ACC112 (cell line): ENCODE measurements around the gene MTMR12.

Experiments
- H2AFZ ChIP-seq: fragments of 200-600 bp; sonication (generic); one replicate; pipeline ENCODE4 v1.6.0; 2017; ENCODE audit warnings: antibody characterized with exemption, low read length; ENCODE audit not compliant: unreplicated experiment
- H3K27ac ChIP-seq: fragments of 200-600 bp; sonication (generic); 2 replicates; pipeline ENCODE4 v1.5.1; 2014; ENCODE audit warnings: low read depth, mild to moderate bottlenecking, antibody characterized with exemption, low read length, moderate library complexity
- H3K27me3 ChIP-seq: fragments of 200-600 bp; sonication (generic); 2 replicates; pipeline ENCODE4 v1.6.1; 2014; ENCODE audit warnings: mild to moderate bottlenecking, antibody characterized with exemption, low read length, moderate library complexity, mixed read lengths; ENCODE audit not compliant: insufficient read depth
- H3K36me3 ChIP-seq: fragments of 200-600 bp; sonication (generic); 2 replicates; pipeline ENCODE4 v1.6.1; 2016; ENCODE audit warnings: mild to moderate bottlenecking, antibody characterized with exemption, low read length, moderate library complexity, mixed read lengths; ENCODE audit not compliant: insufficient read depth
- H3K4me1 ChIP-seq: fragments of 200-600 bp; sonication (generic); one replicate; pipeline ENCODE4 v1.6.1; 2016; ENCODE audit warnings: low read length, mixed read lengths; ENCODE audit not compliant: insufficient read depth, unreplicated experiment, control insufficient read depth
- H3K4me3 ChIP-seq: fragments of 200-600 bp; sonication (generic); 2 replicates; pipeline ENCODE4 v1.5.1; 2014; ENCODE audit warnings: mild to moderate bottlenecking, low read depth, low read length
- H3K79me2 ChIP-seq: fragments of 200-600 bp; sonication (generic); one replicate; pipeline ENCODE4 v1.6.0; 2016; ENCODE audit warnings: low read length; ENCODE audit not compliant: control insufficient read depth, unreplicated experiment, insufficient read depth

Gene MTMR12

GRCh38 chr5:32258424-32258823, 54.3 kb downstream of the MTMR12 start:
- no peak overlapping the region for H2AFZ ChIP-seq
- no peak overlapping the region for H3K27ac ChIP-seq
- peaks cover 10% of the 10 kb centered on the region for H3K4me1 ChIP-seq
- H3K4me3 ChIP-seq, result no peak overlapping the region
- peaks cover 22% of the 10 kb centered on the region for H3K36me3 ChIP-seq
- H3K27me3 ChIP-seq, result no peaks in the 10 kb centered on the region
- no peaks in the 10 kb centered on the region for H3K79me2 ChIP-seq

DNA sequence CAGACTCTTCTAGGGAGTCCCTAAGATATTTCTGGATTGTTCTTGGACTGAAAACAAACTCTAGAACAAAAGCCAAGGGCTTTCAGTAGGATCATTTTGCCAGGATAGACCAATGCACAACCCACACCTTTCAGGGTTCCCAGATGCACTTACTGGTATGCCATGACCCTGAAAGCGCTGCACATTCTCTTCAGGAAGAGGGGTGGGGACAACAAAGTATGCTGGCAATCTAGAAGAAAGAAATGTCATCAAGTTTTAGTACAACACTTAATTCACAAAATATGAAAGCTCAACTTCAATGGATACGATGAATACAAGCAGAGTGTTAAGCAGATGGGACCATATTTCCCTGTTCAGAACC, 57.2 kb downstream of the MTMR12 start:
- Histone ChIP-seq H3K36me3 (peaks cover 12% of the 10 kb centered on the region), H3K27ac (no peak overlapping the region)

GRCh38 chr5:32254881-32255539, 57.7 kb downstream of the MTMR12 start:
- Histone ChIP-seq H3K4me3 (no peak overlapping the region), H3K27ac (no peak overlapping the region), H3K36me3 (peaks cover 12% of the 10 kb centered on the region)

More for the DNA sequence above, 57.2 kb downstream of the MTMR12 start:
- H3K4me1 ChIP-seq, result peaks cover 3% of the 10 kb centered on the region
- H2AFZ ChIP-seq, result no peak overlapping the region
- no peaks in the 10 kb centered on the region for H3K79me2 ChIP-seq
- H3K4me3 ChIP-seq, result no peak overlapping the region
- H3K27me3 ChIP-seq, result no peaks in the 10 kb centered on the region

GRCh38 chr5:32251871-32252458, 60.8 kb downstream of the MTMR12 start:
- Histone ChIP-seq H3K79me2 (no peaks in the 10 kb centered on the region), H3K4me1 (no peaks in the 10 kb centered on the region), H3K27ac (no peak overlapping the region), H3K36me3 (peaks cover 22% of the 10 kb centered on the region), H3K4me3 (no peak overlapping the region), H3K27me3 (no peaks in the 10 kb centered on the region), H2AFZ (no peak overlapping the region)

More at GRCh38 chr5:32254881-32255539, 57.7 kb downstream of the MTMR12 start:
- no peaks in the 10 kb centered on the region for H3K27me3 ChIP-seq
- no peaks in the 10 kb centered on the region for H3K79me2 ChIP-seq
- H2AFZ ChIP-seq, result no peak overlapping the region
- H3K4me1 ChIP-seq, result no peaks in the 10 kb centered on the region

GRCh38 chr5:32249668-32250067, 63.1 kb downstream of the MTMR12 start:
- Histone ChIP-seq H3K27me3 (no peaks in the 10 kb centered on the region), H3K36me3 (peaks cover 28% of the 10 kb centered on the region), H3K4me3 (no peak overlapping the region), H2AFZ (no peak overlapping the region), H3K79me2 (no peaks in the 10 kb centered on the region), H3K27ac (no peak overlapping the region), H3K4me1 (no peaks in the 10 kb centered on the region)

GRCh38 chr5:32245742-32246141, 67.0 kb downstream of the MTMR12 start:
- H3K36me3 ChIP-seq, result peaks cover 23% of the 10 kb centered on the region
- no peaks in the 10 kb centered on the region for H3K4me1 ChIP-seq

DNA sequence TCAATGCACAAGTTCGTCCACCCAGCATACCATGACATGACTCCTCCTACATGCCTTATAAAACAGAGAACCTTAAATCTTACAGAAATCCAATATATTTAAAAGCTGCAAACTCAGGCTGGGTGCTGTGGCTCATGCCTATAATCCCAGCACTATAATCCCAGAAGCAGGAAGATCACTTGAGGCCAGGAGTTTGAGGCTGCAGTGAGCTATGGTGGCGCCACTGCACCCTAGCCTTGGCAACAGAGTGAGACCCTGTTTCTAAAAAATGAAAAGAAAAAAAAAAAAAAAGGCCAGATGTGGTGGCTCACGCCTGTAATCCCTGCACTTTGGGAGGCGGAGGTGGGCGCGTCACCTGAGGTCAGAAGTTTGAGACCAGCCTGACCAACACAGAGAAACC, 68.7 kb downstream of the MTMR12 start:
- Histone ChIP-seq H3K79me2 (no peaks in the 10 kb centered on the region), H3K36me3 (peaks cover 23% of the 10 kb centered on the region), H3K27ac (no peak overlapping the region), H2AFZ (no peak overlapping the region), H3K4me3 (no peak overlapping the region), H3K4me1 (no peaks in the 10 kb centered on the region), H3K27me3 (no peaks in the 10 kb centered on the region)

More at GRCh38 chr5:32245742-32246141, 67.0 kb downstream of the MTMR12 start:
- Histone ChIP-seq H3K27me3 (no peaks in the 10 kb centered on the region), H3K79me2 (no peaks in the 10 kb centered on the region), H2AFZ (no peak overlapping the region), H3K4me3 (no peak overlapping the region), H3K27ac (no peak overlapping the region)

DNA sequence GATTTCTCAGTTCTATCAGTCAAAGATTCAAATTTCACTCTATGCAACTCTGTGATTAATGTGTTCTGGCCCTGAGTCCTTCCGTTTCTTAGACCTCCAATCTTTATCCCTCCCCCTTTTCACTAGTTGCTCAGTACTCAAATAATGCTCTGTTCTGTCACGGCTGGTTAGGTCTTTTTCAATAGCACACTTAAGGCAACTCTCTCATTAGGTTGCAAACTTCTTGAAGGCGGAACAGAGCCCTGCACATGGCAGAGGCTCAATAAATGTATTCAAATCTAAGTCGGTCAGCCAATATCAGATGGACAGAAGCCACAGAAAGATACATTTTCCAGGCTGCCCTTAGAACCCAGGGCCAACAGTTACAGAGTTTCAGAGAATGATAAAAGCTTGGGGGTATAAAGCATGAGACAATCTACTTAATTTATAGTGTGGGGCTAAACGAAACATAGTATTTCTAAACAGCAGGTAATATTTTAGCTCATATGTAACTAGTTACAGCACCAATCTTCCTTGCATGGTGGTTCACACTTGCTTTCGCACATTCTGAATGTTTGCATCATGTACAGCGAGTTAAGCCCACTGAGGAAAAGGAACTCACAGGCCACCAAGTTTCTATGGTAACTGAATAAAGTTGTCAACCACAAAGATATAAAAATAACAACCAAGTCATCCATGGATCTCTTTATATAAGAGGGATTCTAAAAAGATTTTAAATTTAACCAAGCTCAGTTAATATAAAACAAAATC, 71.5 kb downstream of the MTMR12 start:
- H3K36me3 ChIP-seq, result 0 out of 2 replicates have a peak, but pooled peaks cover 3% of the 10 kb centered on the region

GRCh38 chr5:32239385-32239784, 73.4 kb downstream of the MTMR12 start:
- Histone ChIP-seq H2AFZ (no peak overlapping the region), H3K79me2 (no peaks in the 10 kb centered on the region), H3K27ac (no peak overlapping the region), H3K36me3 (0 out of 2 replicates have a peak, but pooled peaks cover 3% of the 10 kb centered on the region), H3K4me3 (no peak overlapping the region), H3K27me3 (no peaks in the 10 kb centered on the region), H3K4me1 (peaks cover 5% of the 10 kb centered on the region)

More for the DNA sequence above, 71.5 kb downstream of the MTMR12 start:
- Histone ChIP-seq H3K4me1 (no peaks in the 10 kb centered on the region), H2AFZ (no peak overlapping the region), H3K4me3 (no peak overlapping the region), H3K27me3 (no peaks in the 10 kb centered on the region), H3K27ac (no peak overlapping the region), H3K79me2 (no peaks in the 10 kb centered on the region)

- no peaks in the 10 kb centered on the region for H3K36me3 ChIP-seq
- no peaks in the 10 kb centered on the region for H3K79me2 ChIP-seq
- H3K4me3 ChIP-seq, result no peak overlapping the region
- H3K27ac ChIP-seq, result peak overlapping the region; percentile 39
- no peak overlapping the region for H2AFZ ChIP-seq
- no peaks in the 10 kb centered on the region for H3K27me3 ChIP-seq
- peaks cover 22% of the 10 kb centered on the region for H3K4me1 ChIP-seq
Measured at GRCh38 chr5:32233696-32234447, 78.9 kb downstream of the MTMR12 start.
